ENCODE results near the gene NCSTN.

Gene NCSTN

GRCh38 chr1:160352555-160352954 lies 9.4 kb downstream of the NCSTN start:
- DNase-seq (ENCODE audit: low read depth): no peak

- DNase-seq (ENCODE audit: low read depth): no peak
These were observed 10.0 kb downstream of the NCSTN start for GRCh38 chr1:160353223-160353622.

GRCh38 chr1:160354388-160354985 lies 11.3 kb downstream of the NCSTN start:
- DNase-seq (ENCODE audit: low read depth): no peak

GRCh38 chr1:160357286-160358002 lies 14.3 kb downstream of the NCSTN start:
- no peak for DNase-seq (ENCODE audit: low read depth)

GRCh38 chr1:160358073-160358472 lies 14.9 kb downstream of the NCSTN start:
- DNase-seq (ENCODE audit: low read depth): no peak

- DNase-seq (ENCODE audit: low read depth): no peak
These were observed 16.5 kb downstream of the NCSTN start for GRCh38 chr1:160359559-160360226.

GRCh38 chr1:160360227-160360695 lies 17.1 kb downstream of the NCSTN start:
- DNase-seq (ENCODE audit: low read depth): no peak

- no peak for DNase-seq (ENCODE audit: low read depth)
These were observed 18.0 kb downstream of the NCSTN start for GRCh38 chr1:160361199-160361598.

- DNase-seq (ENCODE audit: low read depth): no peak
These were observed 18.6 kb downstream of the NCSTN start for GRCh38 chr1:160361814-160362167.

GRCh38 chr1:160362168-160362957 lies 19.2 kb downstream of the NCSTN start:
- no peak for DNase-seq (ENCODE audit: low read depth)

GRCh38 chr1:160363010-160363409 lies 19.8 kb downstream of the NCSTN start:
- no peak for DNase-seq (ENCODE audit: low read depth)

GRCh38 chr1:160363951-160364735 lies 21.0 kb downstream of the NCSTN start:
- no peak for DNase-seq (ENCODE audit: low read depth)

- no peak for DNase-seq (ENCODE audit: low read depth)
These were observed 22.1 kb downstream of the NCSTN start for GRCh38 chr1:160365325-160365724.

- no peak for DNase-seq (ENCODE audit: low read depth)
These were observed 23.7 kb downstream of the NCSTN start, which contains the start of gene NHLH1 for GRCh38 chr1:160366731-160367515. Gene NHLH1 (plus strand): TSS chr1:160367071. CDS start chr1:160370732, 3,661 bp downstream.

- DNase-seq (ENCODE audit: low read depth): no peak
These were observed 24.3 kb downstream of the NCSTN start for GRCh38 chr1:160367516-160367900.

- no peak for DNase-seq (ENCODE audit: low read depth)
These were observed 25.0 kb downstream of the NCSTN start for GRCh38 chr1:160367934-160368923.

- DNase-seq (ENCODE audit: low read depth): no peak
These were observed 25.9 kb downstream of the NCSTN start for GRCh38 chr1:160369087-160369486.

GRCh38 chr1:160370561-160371345 lies 27.6 kb downstream of the NCSTN start:
- DNase-seq (ENCODE audit: low read depth): no peak

- DNase-seq (ENCODE audit: low read depth): no peak
These were observed 28.1 kb downstream of the NCSTN start for GRCh38 chr1:160371346-160371631.

Measured in GM04504 (cell line).